NCI-H1436 (cell line): ENCODE measurements around the gene GPX1.
"Not testable (repeated sequence)": the region's sequence is repeated elsewhere in the genome, so short reads cannot be mapped to it uniquely, and the experiment has no call there.

Source experiments
- DNase-seq: peaks from one replicate; lab custom pipeline; 2025; lab: John Stamatoyannopoulos, UW

The GPX1 gene

DNA sequence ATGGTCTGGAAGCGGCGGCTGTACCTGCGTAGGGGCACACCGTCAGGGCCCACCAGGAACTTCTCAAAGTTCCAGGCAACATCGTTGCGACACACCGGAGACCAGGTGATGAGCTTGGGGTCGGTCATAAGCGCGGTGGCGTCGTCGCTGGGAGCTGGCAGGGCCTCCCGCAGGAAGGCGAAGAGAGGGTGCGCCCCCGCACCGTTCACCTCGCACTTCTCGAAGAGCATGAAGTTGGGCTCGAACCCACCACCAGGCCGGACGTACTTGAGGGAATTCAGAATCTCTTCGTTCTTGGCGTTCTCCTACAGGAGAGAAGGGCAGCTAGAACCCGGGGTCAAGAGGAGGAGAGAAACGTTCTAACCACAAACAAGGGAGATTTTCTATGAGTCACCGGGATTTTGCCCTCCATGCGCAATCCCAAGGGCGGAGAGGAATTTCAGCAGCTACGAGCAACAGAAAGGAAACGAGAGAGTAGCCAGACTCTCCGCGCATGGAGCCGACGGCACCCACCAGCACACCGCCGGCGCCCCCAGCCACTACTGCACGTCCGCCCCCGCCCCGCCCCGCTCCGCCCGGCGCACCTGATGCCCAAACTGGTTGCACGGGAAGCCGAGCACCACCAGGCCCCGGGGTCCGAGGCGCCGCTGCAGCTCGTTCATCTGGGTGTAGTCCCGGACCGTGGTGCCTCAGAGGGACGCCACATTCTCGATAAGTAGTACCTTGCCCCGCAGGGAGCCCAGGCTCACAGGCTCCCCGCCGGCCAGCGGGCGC, 523 bp downstream of the GPX1 start:
- not testable (repeated sequence) for DNase-seq

DNA sequence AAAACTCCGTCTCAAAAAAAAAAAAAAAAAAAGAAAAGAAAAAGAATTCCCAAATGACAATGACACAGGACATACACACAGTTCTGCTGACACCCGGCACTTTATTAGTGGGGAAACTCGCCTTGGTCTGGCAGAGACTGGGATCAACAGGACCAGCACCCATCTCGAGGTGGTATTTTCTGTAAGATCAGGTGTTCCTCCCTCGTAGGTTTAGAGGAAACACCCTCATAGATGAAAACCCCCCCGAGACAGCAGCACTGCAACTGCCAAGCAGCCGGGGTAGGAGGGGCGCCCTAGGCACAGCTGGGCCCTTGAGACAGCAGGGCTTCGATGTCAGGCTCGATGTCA, 1.1 kb downstream of the GPX1 start:
- DNase-seq = not testable (repeated sequence)

DNA sequence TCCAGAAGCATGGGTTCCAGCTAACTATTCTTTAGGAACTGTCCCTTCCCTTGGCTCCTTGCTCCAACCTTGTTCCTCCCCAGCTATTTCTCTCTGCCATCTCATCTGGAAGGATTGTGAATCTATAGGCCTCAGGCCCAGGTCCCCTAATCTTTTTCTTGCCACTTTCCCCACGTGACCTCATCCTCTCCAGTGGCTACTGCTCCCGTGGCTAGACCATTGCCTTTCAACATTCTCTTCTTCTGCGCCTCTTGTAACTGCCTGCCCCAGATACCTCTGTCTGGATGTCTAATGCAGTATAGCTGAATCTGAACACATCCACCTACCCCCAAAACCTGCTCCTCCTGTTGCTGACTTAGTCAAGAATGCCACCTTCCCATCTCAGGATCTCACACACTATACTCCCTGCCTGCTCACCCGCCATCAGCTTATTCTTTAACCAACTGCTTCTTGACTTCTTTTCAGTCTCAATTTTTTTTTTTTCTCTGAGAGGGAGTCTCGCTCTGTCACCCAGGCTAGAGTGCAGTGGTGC, 5.2 kb downstream of the GPX1 start:
- no peak for DNase-seq

DNA sequence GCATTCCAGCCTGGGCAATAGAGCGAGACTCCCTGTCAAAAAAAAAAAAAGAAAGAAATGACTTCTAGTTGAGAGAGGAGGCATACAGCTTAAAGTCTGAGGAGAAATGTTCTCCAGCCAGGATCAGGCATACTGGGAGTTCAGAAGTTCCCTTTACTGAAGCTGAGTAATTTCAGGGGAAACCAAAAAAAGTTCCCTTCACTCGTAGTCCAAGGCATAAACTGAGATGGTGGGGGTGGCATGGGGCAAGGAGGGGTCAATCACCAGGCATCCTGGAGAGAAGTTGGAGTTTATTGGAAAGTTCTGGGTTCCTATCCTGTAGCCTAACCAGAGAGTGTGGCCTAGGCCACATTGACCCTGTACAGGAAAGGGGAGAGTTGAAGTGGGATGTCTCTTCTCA, 5.9 kb downstream of the GPX1 start:
- DNase-seq = no peak

DNA sequence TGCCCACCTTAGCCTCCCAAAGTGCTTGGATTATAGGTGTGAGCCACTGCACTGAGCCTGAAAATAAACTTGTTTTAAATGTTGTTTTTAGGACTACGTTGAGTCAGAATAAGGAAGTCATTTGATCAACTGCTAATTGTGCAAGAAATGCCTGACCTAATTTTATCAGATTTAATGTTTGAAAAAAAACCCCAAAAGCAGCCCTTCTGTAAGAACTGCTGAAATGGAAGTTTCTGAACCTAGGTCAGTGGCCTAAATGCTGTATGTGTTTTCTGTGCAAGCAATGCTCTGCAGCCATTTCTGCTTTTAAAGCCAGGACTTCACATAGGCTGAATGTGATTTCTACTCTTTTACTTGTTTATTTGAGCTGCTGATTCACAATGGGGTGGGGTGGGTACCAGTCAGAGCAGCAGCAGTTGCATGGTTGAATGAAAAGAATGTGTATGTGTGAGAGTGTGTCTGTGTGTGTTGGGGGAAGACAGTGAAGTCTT, 6.6 kb downstream of the GPX1 start:
- no peak for DNase-seq

DNA sequence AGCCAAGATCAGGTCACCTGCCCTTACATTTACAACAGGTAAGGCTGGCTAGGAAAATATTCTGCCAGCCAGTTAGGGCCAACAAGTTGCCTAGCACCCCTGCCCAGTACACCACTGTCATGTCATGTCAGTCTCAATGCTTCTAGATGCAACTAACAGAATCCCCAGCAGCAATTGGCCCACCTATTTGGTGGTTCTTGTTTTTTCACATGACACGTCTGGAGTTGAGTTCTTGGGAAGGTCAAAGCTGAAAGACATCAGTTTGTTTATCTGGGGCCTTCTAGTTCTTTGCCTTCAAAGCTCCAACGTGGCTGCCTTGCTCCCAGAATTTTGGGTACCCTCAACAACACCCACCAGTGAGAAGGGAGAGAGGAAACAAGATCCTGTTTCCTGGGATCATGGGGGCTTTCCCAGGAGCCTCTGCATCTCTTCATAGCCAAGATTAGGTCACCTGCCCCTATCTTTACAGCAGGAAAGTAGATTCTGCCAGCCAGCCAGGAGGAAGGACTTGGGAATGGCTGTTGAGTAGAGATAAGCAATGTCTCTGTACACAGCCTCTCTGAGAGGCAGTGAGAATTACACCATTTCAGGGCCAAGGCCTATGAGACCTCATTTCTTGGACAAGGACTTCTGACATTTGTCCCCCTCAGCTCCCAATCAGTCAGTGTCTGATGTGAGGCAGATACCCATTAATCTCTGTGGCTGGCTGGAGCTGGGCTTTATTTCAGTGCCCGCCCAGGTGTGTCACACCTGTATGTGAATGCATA, 8.6 kb downstream of the GPX1 start:
- DNase-seq = no peak

DNA sequence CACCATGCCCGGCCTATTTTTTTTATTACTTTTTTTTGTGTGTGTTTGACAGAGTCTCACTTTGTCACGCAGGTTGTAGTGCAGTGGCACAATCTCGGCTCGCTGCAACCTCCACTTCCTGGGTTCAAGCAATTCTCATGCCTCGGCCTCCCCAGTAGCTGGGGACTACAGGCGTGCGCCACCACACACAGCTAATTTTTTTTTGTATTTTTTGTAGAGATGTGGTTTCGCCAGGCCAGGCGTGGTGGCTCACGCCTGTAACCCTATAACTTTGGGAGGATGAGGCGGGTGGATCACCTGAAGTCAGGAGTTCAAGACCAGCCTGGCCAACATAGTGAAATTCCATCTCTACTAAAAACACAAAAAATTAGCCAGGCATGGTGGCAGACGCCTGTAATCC, 9.8 kb downstream of the GPX1 start:
- DNase-seq = not testable (repeated sequence)

DNA sequence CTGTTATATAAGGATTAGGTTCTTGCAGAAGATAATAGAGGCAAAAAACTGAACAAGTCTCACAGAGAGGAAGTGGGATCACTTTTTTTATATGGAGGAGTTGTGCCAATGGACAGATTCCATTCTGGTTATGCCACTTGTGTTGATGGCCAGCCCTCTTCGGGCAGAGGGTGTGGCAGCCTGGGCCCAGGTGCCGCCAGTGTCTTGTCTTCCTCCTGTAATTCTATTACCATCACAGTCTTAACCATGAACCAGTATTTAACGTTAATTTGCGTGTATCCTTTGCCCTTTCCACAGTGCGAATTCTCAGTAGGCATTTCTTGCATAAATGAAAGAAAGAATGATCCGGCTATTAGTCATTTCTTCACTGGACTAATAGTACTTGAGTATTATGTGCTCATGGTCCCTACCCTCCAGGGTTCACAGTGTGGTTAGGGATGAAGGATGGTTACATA, 11.3 kb downstream of the GPX1 start:
- no peak for DNase-seq

DNA sequence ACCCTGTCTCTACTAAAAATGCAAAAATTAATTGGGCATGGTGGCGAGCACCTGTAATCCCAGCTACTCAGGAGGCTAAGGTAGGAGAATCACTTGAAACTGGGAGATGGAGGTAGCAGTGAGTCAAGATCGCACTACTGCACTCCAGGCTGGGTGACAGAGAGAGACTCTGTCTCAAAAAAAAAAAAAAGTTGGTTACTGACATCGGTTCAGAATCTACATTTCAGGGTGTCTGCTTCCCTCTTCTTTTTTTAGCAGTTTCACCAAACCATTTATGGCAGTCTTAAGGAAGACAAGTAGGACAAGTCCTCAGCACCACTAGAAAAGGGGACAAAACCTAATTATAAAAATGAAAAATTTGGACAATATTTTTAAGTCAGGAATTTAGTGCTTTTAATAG, 15.0 kb downstream of the GPX1 start:
- no peak for DNase-seq

DNA sequence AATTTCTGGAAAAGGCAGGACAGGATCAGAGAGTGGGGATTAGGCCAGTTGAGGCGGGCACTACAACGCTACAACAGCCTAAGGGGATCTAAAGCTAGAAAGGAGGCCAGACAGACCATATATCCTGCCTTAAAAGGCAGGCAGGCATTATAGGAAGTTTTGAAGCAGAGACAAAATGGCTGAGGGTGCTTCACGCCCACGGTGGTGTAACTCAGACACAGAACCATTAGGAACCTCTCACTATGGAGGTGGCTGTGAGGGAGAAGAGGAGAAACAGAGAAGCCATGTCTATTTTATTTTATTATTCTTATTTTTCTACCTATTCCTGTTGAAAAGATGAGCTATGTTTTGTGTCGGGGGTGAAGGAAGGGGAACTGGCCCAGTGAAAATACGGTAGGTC, 16.2 kb downstream of the GPX1 start:
- no peak for DNase-seq

DNA sequence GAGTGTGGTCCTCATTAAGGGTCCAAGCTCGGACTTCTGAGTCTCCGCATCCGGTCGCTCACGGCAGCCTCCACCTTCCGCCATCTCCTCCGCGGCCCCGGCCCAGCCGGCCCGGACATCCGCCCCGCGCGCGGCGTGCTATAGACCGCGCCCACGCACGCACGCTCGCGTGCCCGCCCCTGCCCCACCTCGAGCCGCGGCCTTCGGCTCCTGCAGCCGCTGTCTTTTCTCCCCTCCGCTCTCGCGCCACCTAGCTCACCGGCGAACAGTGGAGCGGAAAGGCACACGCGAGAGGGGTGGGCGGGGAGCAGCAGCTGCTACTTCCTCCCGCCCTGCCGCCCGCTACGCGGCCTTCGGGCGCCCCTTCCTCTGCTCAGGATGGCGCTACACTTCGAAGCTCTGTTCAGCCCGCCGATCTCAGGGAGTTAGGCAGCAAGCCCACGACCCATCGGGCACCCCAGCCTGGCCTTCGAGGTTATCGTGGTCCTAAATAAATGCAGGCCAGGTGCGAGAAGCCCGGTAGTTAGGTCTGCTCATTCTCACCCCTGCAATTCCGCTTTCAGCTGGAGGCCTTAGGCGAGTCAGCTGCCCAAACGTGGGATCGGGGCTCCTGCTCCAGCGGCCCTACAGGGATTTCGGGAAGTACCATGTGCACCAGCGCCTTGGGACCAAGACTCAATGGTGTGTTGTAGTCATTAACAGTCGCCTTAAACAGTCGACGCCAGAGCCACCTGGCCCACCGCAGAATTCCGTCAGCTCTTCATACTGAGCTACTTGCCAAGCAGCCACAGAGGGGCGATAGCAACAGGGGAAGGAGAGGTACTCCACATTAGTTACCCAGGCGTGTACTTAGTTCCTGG, 18.0 kb downstream of the GPX1 start, which contains the start of gene USP4:
Gene USP4, minus strand, starts transcription at position 113 of the 860 bp plus-strand sequence. Its CDS starts 29 bp downstream, at position 84.
- DNase-seq = peak; percentile 57

DNA sequence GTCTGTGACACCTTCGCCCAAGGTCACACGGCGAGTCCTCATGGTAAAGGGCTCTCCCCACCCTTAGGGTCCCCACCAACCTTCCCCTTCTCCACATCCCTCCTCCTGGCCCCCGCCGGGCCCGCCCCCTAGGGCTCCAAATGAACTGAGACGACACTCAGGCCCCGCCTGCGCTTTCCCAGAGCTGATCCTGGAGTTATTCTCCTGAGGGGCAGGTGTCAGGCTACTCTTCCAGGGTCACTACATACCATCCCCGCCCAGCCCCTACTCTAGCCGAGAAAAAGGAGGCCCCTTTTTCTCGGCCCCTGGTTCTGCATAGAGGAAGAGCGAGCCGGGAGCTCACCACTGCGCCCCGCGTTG, 18.6 kb downstream of the GPX1 start:
- DNase-seq = no peak

DNA sequence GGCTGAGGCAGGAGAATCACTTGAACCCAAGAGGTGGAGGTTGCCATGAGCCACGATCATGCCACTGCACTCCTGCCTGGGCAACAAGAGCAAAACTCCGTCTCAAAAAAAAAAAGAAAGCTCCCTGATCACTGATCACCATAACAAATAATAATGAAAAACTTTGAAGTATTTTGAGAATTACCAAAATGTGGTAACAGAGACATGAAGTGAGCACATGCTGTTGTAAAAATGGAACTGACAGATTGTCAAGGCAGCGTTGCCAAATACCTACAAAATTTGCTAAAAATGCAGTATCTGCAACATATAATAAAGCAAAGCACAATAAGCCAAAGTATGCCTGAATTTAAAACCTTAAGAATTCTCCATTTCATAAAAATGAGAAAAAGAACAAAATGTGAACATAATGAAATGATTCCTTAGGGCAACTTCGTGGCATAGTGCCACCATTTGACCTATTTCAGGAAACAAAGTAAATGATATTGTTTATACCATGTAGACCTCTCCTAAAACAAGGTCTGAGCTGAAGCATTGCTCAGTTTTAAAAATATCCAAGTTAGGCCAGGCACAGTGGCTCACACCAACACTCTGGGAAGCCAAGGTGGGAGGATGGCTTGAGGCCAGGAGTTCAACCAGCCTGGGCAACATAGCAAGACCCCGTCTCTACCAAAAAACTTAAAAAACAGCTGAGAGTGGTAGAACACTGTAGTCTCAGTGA, 24.1 kb downstream of the GPX1 start:
- DNase-seq = no peak

DNA sequence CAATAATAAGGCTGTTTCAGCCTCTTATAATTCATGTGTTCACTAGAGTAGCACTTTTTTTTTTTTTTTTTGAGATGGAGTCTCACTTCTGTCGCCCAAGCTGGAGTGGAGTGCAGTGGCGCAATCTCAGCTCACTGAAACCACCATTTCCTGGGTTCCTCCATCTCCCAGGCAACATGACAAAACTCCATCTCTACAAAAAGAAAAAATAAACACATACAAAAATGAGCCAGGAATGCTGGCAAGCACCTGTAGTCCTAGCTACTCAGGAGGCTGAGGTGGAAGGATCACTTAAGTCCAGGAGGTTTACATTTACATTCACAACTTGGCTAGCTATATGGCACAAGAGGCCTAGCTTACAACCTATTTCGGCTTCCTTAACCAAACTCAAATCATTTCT, 25.1 kb downstream of the GPX1 start:
- DNase-seq = no peak

DNA sequence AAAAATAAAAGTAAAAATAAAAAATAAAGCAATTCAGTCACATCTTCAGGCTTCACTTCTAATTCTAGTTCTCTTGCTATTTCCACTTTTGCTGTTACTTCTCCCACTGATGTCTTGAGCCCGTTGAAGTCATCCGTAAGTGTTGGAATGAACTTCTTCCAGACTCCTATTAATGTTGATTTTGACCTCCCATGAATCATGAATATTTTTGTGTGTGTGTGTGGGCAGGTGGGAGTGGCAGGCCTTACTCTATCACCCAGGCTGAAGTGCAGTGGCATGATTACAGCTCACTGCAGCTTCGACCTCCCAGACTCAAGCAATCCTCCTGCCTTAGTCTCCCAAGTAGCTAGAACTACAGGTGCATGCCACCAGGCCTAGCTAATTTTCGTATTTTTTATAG, 29.0 kb downstream of the GPX1 start:
- DNase-seq = no peak

DNA sequence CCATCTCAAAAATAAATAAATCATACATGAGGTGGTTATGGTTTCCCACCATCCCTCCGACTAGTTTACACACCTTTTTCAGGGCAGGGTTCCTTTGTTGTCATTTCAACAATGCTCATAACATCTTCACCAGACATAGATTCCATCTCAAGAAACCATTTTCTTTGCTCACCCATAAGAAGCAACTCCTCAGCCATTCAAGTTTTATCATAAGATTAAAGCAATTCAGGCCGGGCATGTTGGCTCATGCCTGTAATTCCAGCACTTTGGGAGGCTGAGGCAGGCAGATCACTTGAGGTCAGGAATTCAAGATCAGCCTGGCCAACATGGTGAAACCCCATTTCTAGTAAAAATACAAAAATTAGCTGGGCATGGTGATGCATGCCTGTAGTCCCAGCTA, 29.8 kb downstream of the GPX1 start:
- not testable (repeated sequence) for DNase-seq

DNA sequence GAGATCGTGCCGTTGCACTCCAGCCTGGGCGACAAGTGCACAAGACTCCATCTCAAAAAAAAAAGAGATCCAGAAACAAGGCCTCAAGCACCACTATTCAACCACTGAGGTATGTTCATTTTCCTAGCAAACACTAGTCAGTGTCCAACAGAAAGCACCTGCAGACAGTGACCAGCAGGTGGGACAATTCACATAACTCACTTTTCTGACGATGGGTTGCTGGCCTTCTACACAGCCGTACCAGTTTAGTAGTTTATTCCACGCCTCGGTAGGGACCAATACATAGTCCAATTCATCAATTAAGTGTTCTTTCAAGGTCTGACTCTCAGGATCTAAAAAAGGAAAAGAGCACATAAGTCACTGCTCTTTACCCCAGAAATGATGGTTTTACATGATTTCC, 30.7 kb downstream of the GPX1 start:
- no peak for DNase-seq

DNA sequence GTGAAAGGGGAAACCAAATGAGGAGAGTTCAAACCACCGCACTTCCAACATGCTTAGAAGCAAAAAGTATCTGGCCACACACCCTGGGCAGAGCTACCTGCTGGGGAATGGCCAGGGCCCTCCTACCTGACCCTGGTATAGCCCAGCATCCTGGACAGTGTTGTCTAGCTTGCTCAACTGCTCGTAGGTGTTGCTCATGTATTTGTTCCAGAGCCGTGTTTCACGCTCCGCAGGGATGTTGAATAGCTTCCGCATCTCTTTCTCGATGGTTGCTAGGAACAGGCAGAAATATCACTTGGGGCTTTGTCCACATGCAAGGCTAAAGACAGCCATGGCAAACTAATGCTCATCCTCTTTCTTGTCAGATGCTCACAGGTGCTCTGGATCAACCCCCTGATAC, 33.4 kb downstream of the GPX1 start:
- DNase-seq = no peak

DNA sequence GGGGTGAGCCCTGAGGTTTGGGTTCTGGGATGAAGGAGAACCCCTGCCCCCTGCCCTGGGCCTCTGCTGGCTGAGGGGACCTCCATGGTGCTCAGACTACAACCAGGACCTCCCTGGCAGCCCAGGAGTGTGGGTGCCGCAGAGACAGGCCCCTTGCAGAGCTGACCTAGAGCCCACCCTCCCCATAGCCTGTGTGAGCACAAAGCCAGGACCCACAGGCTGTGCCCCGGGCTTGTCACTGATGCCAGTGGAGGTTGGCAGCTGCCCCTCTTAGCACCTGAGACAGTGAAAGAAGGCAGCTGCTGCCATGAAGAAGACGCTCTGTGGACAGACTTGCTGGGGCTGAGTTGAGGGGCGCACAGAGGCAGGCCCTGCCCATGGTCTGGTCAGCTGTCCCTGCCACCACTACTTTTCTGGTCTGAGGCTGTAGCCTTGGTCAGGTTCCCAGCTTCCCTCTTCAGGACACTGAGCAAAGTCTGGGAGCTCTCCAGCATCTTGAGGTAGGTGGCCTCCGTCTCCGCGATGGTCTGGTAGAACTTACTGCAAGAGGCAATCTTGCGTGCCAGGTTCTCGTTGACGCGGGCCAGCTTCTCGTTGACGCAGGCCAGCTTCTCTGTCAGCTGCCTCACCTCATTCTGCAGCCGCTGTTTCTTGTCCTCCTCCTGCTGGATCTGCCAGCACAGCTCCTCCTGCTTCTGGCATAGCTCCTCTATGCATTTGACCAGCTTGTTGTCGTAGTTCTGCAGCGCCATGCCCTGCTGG, 41.3 kb downstream of the GPX1 start:
- no peak for DNase-seq

DNA sequence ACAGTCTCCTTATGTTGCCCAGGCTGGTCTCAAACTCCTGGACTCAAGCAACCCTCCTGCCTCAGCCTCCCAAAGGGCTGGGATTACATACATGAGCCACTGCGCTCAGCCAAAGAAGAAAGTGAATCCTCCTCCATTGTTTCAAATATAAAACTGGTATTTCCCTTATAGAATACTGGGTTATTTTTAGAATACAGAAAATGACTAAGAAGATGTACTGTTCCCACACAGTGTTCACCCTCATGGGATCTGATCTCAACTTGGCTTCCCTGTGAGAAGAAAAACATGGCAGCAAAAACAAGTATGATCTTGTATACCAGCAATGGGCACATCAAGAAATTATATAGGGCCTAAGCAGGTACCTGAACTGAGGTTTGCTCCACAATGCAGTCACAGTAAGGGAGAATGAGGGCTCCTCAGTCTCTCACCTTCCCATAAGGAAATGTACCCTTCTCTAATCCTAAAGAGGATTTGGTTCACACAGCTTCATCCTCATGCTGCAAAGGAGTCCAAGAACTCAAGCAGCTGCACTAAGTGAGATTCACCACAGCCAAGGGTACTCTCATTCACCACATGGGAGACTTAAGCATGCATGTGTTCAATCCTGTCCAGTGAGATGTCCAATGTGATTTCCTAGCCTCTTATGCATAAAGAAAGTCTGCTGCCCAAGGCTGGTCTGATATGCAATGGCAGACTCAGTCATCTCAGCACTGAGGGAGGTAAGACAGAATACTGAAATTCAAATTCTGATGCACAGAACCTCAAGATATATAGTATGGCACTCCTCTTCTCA, 44.1 kb downstream of the GPX1 start:
- no peak for DNase-seq
